GM12875 (cell line): ENCODE results near the gene RNF180.

Source experiments
- H3K4me3 ChIP-seq: one replicate; pipeline ENCODE4 v1.5.1; 2011; ENCODE audit warnings: low read depth, low read length, control low read depth
- TF ChIP-seq, protein P1 (sequence below): IDR thresholded peaks from 2 replicates; pipeline ENCODE4 v1.5.1; 2011; ENCODE audit warnings: low read depth, mild to moderate bottlenecking, control low read depth, inconsistent platforms, low read length, moderate library complexity, borderline replicate concordance; ENCODE audit not compliant: insufficient read depth

The RNF180 gene

GRCh38 chr5:64199425-64199824, 33.8 kb downstream of the RNF180 start:
- TF ChIP-seq, protein P1, sequence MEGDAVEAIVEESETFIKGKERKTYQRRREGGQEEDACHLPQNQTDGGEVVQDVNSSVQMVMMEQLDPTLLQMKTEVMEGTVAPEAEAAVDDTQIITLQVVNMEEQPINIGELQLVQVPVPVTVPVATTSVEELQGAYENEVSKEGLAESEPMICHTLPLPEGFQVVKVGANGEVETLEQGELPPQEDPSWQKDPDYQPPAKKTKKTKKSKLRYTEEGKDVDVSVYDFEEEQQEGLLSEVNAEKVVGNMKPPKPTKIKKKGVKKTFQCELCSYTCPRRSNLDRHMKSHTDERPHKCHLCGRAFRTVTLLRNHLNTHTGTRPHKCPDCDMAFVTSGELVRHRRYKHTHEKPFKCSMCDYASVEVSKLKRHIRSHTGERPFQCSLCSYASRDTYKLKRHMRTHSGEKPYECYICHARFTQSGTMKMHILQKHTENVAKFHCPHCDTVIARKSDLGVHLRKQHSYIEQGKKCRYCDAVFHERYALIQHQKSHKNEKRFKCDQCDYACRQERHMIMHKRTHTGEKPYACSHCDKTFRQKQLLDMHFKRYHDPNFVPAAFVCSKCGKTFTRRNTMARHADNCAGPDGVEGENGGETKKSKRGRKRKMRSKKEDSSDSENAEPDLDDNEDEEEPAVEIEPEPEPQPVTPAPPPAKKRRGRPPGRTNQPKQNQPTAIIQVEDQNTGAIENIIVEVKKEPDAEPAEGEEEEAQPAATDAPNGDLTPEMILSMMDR: no peak
- H3K4me3 ChIP-seq: no peak overlapping the region

DNA sequence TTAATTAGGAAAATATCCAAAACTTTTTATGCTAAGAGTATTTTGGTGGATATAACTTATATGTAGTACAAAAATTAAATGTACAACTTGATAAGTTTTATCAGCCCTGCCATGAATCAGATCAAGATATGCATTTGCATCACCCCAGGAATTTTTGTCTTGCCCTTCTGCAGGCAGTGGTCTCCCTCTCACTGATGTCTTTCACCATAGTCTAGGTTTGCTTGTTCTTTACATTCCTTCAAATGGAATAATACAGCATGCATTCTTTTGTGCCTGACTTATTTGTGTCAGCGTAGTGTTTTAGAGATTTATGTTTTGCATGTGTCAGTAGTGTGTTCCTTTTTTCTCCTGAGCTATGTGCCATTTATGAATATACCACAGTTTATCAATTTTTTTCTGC, 36.4 kb downstream of the RNF180 start:
- TF ChIP-seq, protein P1: no peak
- H3K4me3 ChIP-seq: no peak overlapping the region

DNA sequence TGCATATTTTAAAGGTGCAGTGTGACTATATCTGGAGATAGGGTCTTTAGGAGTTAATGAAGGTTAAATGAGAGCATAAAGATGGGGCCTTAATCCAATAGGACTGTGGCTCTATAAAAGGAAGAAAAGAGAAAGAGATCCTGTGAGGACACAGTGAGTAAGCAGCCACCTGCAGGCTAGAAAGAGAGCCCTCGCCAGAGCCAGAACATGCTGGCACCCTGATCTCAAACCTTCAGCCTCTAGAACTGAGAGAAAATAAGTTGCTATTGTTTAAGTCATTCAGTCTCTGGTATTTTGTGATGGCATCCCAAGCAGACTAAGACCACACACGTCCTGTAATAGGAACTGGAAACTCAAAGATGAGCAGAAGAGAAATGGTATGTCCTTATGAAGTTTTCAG, 41.0 kb downstream of the RNF180 start:
- no peak overlapping the region for H3K4me3 ChIP-seq
- TF ChIP-seq, protein P1: no peak

DNA sequence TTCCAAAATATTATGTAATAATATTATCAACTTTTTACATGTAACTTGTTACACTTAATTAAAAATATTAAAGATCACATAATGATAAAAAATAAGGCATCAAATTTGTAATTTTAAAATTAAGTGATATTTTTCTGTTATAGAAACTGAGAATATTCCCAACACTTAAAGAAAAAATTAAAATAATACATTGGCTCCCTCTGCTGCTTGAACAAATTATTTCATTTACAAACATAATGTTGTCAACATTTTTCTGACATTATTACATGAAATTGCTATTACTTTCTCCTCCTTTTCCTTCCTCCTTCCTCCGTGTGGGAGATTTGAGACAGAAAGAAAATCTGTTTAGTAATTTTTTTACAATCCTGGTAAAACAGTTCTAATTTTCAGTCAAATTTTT, 42.3 kb downstream of the RNF180 start:
- TF ChIP-seq, protein P1: no peak
- H3K4me3 ChIP-seq: no peak overlapping the region

DNA sequence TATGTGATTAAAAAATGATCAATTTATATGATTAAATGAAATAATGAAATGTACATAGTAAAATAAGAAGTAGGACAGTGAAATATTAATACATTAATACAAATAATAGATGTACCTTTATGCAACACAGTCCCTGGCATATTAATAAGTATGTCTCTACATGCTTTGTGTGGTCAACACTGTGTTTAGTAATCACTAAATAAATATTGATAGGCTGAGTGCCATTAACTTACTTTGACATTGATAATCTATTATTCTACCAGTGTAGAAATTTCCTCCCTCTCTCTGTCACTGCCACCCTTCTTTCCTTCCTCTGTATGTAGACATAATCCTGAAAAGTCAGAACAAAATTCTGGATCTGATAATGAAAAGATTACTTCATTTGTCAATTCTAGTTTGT, 43.7 kb downstream of the RNF180 start:
- TF ChIP-seq, protein P1: no peak
- H3K4me3 ChIP-seq: no peak overlapping the region

DNA sequence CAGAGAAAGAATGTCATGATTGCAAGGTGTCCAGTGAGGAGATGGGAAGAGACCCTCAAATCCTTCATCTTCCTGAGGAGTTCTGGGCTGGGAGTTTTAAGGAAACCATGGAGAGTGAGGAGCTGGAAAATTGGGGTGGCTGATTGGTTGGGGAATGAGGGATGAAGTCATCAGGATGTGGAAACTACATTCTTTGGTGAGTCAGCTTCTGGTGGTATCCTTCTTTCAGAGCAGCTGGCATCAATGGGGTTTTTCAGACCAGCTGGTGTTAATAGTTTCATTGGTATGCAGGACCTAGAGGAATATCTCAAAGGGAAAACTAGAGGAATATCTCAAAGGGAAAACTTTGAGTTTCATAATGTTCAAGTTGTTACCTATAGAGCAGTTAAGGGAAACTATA, 45.2 kb downstream of the RNF180 start:
- TF ChIP-seq, protein P1: no peak
- no peak overlapping the region for H3K4me3 ChIP-seq

GRCh38 chr5:64213011-64213410, 47.4 kb downstream of the RNF180 start:
- no peak overlapping the region for H3K4me3 ChIP-seq
- TF ChIP-seq, protein P1: no peak
